Endothelial cell of umbilical vein (primary cell): Measurements from ENCODE around the gene IRF1. TPM values are rescaled to one million over a fixed set of nuclear protein-coding genes. Genes with fewer than 3 reads are reported as not detected.

Source experiments
- BruUV-seq: library from RNA; stranded (reverse); fragments of 400-500 nt; replicated peaks from 2 replicates; lab custom pipeline; 2021; lab: Mats Ljungman, UMichigan
- CTCF ChIA-PET: fragments of 300-600, 350-600 bp; sonication (Branson Sonifier 250); formaldehyde crosslinking; loops from one replicate; lab custom pipeline; 2021; ENCODE audit warnings: antibody characterized with exemption, inconsistent platforms; lab: Charles Lee
- POLR2A ChIA-PET: fragments of 300-600, 350-600 bp; sonication (Branson Sonifier 250); formaldehyde crosslinking; loops from one replicate; lab custom pipeline; 2021; ENCODE audit warnings: antibody characterized with exemption, inconsistent platforms; lab: Charles Lee
- DNase-seq: peaks from one replicate; pipeline ENCODE4 v3.0.0-alpha.2; 2011; ENCODE audit warnings: low read depth, low spot score
- FAIRE-seq: peaks from 2 replicates; lab custom pipeline; 2011; peaks lifted over from hg19 to GRCh38; lab: Jason Lieb, UNC
- H2AFZ ChIP-seq: 2 replicates; pipeline ENCODE4 v1.6.0; 2012; ENCODE audit warnings: low read depth, low read length, control low read depth, inconsistent platforms
- H3K27ac ChIP-seq: 2 replicates; pipeline ENCODE4 v1.5.1; 2011; ENCODE audit warnings: low read depth, mild to moderate bottlenecking, control low read depth, low read length, moderate library complexity; ENCODE audit not compliant: insufficient read depth
- H3K27me3 ChIP-seq, 2 experiments: 2 replicates each; pipeline versions ENCODE4 v1.6.0 to v1.6.1; 2011; ENCODE audit warnings: low read length in 2 of 2, mixed read lengths in 1 of 2; ENCODE audit not compliant: control insufficient read depth in 2 of 2, insufficient read depth in 2 of 2
- H3K36me3 ChIP-seq, 2 experiments: 2 replicates in 1 of 2; 3 replicates in 1 of 2; pipeline ENCODE4 v1.5.1; 2011; ENCODE audit warnings: low read length in 2 of 2, mild to moderate bottlenecking in 1 of 2, moderate library complexity in 1 of 2; ENCODE audit not compliant: control insufficient read depth in 2 of 2, insufficient read depth in 2 of 2; ENCODE audit errors: extremely low read depth in 1 of 2
- H3K4me1 ChIP-seq: 3 replicates; pipeline ENCODE4 v1.5.1; 2011; ENCODE audit warnings: mild to moderate bottlenecking, low read length; ENCODE audit not compliant: control insufficient read depth, insufficient read depth; ENCODE audit errors: extremely low read depth
- H3K4me2 ChIP-seq: 2 replicates; pipeline ENCODE4 v1.6.1; 2011; ENCODE audit warnings: low read length, control low read depth, mixed read lengths; ENCODE audit not compliant: insufficient read depth
- H3K4me3 ChIP-seq, 3 experiments: fragments of 200-600 bp in 1 of 3; sonication (generic), shearing (Covaris generic) in 1 of 3; replicated peaks in 1 of 3; 2 replicates each; pipeline ENCODE4 v1.5.1; 2011 to 2016; ENCODE audit warnings: control low read depth in 3 of 3, low read length in 3 of 3, mild to moderate bottlenecking in 2 of 3, inconsistent platforms in 1 of 3, low read depth in 1 of 3, moderate library complexity in 1 of 3; ENCODE audit not compliant: insufficient read depth in 1 of 3
- H3K79me2 ChIP-seq: 2 replicates; pipeline ENCODE4 v1.6.0; 2012; ENCODE audit warnings: low read length, inconsistent platforms; ENCODE audit not compliant: control insufficient read depth, insufficient read depth
- H3K9ac ChIP-seq: replicated peaks from 2 replicates; pipeline ENCODE3; 2011; ENCODE audit warnings: low read length, control low read depth; ENCODE audit not compliant: insufficient read depth; ENCODE audit errors: extremely low read depth
- H3K9me1 ChIP-seq: replicated peaks from 3 replicates; pipeline ENCODE4 v1.6.0; 2011; ENCODE audit warnings: mild to moderate bottlenecking, low read length; ENCODE audit not compliant: control insufficient read depth, insufficient read depth; ENCODE audit errors: extremely low read depth
- H3K9me3 ChIP-seq: replicated peaks from 2 replicates; pipeline ENCODE4 v1.5.1; 2012; ENCODE audit warnings: low read length, inconsistent platforms; ENCODE audit not compliant: control insufficient read depth, insufficient read depth
- H4K20me1 ChIP-seq: replicated peaks from 2 replicates; pipeline ENCODE3; 2011; ENCODE audit warnings: mild to moderate bottlenecking, low read length; ENCODE audit not compliant: control insufficient read depth, insufficient read depth; ENCODE audit errors: extremely low read depth
- FOS ChIP-seq: IDR thresholded peaks from 2 replicates; pipeline ENCODE4 v1.6.1; 2011; ENCODE audit warnings: mild to moderate bottlenecking, low read length, moderate library complexity, borderline replicate concordance; ENCODE audit not compliant: insufficient read depth
- GATA2 ChIP-seq: IDR thresholded peaks from 2 replicates; pipeline ENCODE4 v1.7.0; 2011; ENCODE audit warnings: low read depth, mild to moderate bottlenecking, moderate library complexity, mixed read lengths, low read length; ENCODE audit not compliant: insufficient read length, insufficient read depth
- MAX ChIP-seq: IDR thresholded peaks from 2 replicates; pipeline ENCODE4 v1.6.1; 2011; ENCODE audit not compliant: insufficient read depth, insufficient read length
- dilution Hi-C: fragments of 300-500 bp; cut with MboI; formaldehyde crosslinking; loops from one replicate; pipeline ENCODE4 v1.15.0; 2019; ENCODE audit warnings: low sequenced_read_pairs; ENCODE audit not compliant: extremely low pct_ligation_motif_present
- intact Hi-C: fragments of 100-400 bp; cut with micrococcal nuclease; formaldehyde crosslinking; loops from one replicate; pipeline ENCODE4 v1.10.0; 2022
- polyA plus RNA-seq, 4 experiments: library from polyadenylated mRNA; depleted of rRNA in 3 of 4; stranded (reverse) in 3 of 4; unstranded in 1 of 4; fragments of >200 nt; gene quantifications; 2 replicates each; pipeline versions ENCODE4 v1.2.1 to v1.2.3, GENCODE V29; 2011 to 2012; ENCODE audit warnings: missing spikeins in 1 of 4
- total RNA-seq: library from RNA; stranded (reverse); gene quantifications from 2 replicates; pipeline ENCODE4 v1.2.3, GENCODE V29; 2021
- TF ChIP-seq, protein P1 (sequence below), 2 donors: IDR thresholded peaks; 1 replicate in 1 of 2; 2 replicates in 1 of 2; pipeline ENCODE4 v1.5.1; 2011; ENCODE audit warnings: low read length in 2 of 2, mild to moderate bottlenecking in 2 of 2, moderate library complexity in 2 of 2, control low read depth in 1 of 2, inconsistent platforms in 1 of 2, low read depth in 1 of 2; ENCODE audit not compliant: insufficient read depth in 1 of 2; ENCODE audit errors: extremely low read depth in 1 of 2

The IRF1 gene
- total and polyA plus RNA-seq, 2 donors (not counting 3 experiments of a cell fraction or from before 2014, with no cell fraction given): 12.3 to 28.0 TPM

DNA sequence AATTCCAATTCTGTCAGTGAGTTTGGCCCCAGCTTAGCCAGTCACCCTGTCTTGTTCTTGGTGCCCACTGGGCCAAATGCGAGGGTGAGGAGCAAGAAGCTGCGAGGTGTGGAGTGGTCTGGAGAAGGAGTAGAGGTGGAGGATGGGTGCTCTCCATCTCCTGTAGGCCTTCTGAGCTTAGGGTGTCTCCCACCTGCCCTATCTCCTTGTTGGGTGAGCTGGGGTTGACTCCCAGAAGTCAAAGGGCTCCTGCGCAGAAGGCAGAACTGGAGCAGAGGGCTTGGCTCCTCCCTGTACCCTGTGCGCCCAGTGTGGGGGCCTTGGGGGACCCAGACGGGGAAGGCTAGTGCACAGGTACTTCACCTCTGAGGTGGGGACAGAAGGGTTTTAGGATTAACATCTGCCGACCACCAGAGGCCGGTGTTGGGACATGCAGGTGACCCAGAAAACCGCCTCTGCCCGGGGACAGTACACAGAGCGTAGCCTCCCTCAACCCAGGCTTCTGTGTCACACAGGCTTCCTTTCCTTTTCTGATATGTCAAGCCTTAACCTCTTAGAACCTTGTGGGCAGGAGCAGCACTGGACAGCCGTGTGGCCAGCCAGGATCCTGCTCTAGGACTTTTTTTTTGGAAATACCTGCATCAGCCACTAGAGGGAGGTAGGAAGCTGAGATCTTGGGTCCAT is 35.9 kb upstream of the IRF1 start:
- Histone ChIP-seq H3K79me2 (no peaks in the 10 kb centered on the region), H3K9me1 (no peaks in the 10 kb centered on the region), H3K27ac (no peak overlapping the region), H3K9ac (no peak overlapping the region), H3K4me2 (peak overlapping the region; percentile 32), H3K27me3 (peaks cover under 1 to 3% of the 10 kb centered on the region in 2 experiments), H3K9me3 (no peaks in the 10 kb centered on the region), H4K20me1 (no peaks in the 10 kb centered on the region), H2AFZ (peak overlapping the region; percentile 63), H3K4me1 (no peaks in the 10 kb centered on the region), H3K36me3 (no peaks in the 10 kb centered on the region), H3K4me3 (no peak overlapping the region)
- POLR2A ChIA-PET: no interaction called here
- DNase-seq: peak; percentile 75
- dilution Hi-C loops: no loop called here
- no TSS peak for BruUV-seq
- CTCF ChIA-PET: interaction anchor here (0.6 to 3.8 kb wide), 41 partner anchors 10 to 357 kb away, joined by 3 to 42 read pairs (median 5); partner anchors contain the start of genes CCNI2, GDF9, IRF1 and KIF3A
- peak; percentile 83 for FAIRE-seq
- intact Hi-C loops: loop anchor here (1.0 to 5.0 kb wide), 4 partner anchors 186 to 357 kb away; no protein-coding TSS in a partner anchor
- TF ChIP-seq MAX: no peak
- TF ChIP-seq, protein P1, sequence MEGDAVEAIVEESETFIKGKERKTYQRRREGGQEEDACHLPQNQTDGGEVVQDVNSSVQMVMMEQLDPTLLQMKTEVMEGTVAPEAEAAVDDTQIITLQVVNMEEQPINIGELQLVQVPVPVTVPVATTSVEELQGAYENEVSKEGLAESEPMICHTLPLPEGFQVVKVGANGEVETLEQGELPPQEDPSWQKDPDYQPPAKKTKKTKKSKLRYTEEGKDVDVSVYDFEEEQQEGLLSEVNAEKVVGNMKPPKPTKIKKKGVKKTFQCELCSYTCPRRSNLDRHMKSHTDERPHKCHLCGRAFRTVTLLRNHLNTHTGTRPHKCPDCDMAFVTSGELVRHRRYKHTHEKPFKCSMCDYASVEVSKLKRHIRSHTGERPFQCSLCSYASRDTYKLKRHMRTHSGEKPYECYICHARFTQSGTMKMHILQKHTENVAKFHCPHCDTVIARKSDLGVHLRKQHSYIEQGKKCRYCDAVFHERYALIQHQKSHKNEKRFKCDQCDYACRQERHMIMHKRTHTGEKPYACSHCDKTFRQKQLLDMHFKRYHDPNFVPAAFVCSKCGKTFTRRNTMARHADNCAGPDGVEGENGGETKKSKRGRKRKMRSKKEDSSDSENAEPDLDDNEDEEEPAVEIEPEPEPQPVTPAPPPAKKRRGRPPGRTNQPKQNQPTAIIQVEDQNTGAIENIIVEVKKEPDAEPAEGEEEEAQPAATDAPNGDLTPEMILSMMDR (IDR thresholded peaks at IDR 0.05; ENCODE audit: extremely low read depth in 1 of 2, insufficient read depth in 1 of 2, low read depth in 1 of 2, low read length in 2 of 2): peak; percentile 76 to 83
- TF ChIP-seq FOS: no peak
- TF ChIP-seq GATA2: no peak
